Stomach (tissue), 9 donors: ENCODE data around the gene FHL1. TPM values are rescaled to one million over a fixed set of nuclear protein-coding genes. Genes with fewer than 3 reads are reported as not detected.
A peak's percentile ranks its signal among the peaks of the same experiment; 100 is the strongest.

Experiments
- DNase-seq, 2 donors: peaks; one replicate each; pipeline versions ENCODE4 v3.0.0 to v3.0.0-alpha.2; 2013 to 2019
- H3K27ac ChIP-seq, 5 donors: fragments of 200-600 bp in 4 of 5; sonication (generic) in 4 of 5; one replicate each; pipeline ENCODE4 v1.5.1; 2013 to 2019; ENCODE audit warnings: mild to moderate bottlenecking in 1 of 5, moderate library complexity in 1 of 5
- H3K27me3 ChIP-seq, 3 donors: fragments of 200-600 bp; sonication (generic); one replicate each; pipeline ENCODE4 v1.5.1; 2017 to 2019; ENCODE audit warnings: mixed run types in 1 of 3
- H3K36me3 ChIP-seq, 4 donors: fragments of 200-600 bp; sonication (generic); 1 replicate in 3 of 4; 2 replicates in 1 of 4; pipeline ENCODE4 v1.5.1; 2016 to 2019
- H3K4me1 ChIP-seq, 4 donors: fragments of 200-600 bp; sonication (generic); one replicate each; pipeline ENCODE4 v1.5.1; 2016 to 2019
- H3K4me3 ChIP-seq, 4 donors: fragments of 200-600 bp; sonication (generic) in 3 of 4; one replicate each; pipeline ENCODE4 v1.5.1; 2016 to 2019; ENCODE audit warnings: mild to moderate bottlenecking in 1 of 4
- H3K9me3 ChIP-seq, 4 donors: fragments of 200-600 bp; sonication (generic); one replicate each; pipeline ENCODE4 v1.5.1; 2016 to 2019
- CTCF ChIP-seq, 7 experiments: fragments of 450-650 bp in 4 of 7; fragments of 200-600 bp in 3 of 7; sonication (generic) in 3 of 7; IDR thresholded peaks; one replicate each; pipeline ENCODE4 v1.5.1; 2016 to 2019; ENCODE audit warnings: antibody characterized with exemption in 7 of 7, control low read depth in 2 of 7, mild to moderate bottlenecking in 1 of 7
- EP300 ChIP-seq: sonication (generic); formaldehyde crosslinking; IDR thresholded peaks from one replicate; pipeline ENCODE4 v1.6.1; 2017; ENCODE audit warnings: antibody characterized with exemption
- POLR2A ChIP-seq, 4 donors: fragments of 450-650 bp; IDR thresholded peaks; one replicate each; pipeline ENCODE4 v1.6.1; 2016; ENCODE audit warnings: antibody characterized with exemption in 4 of 4, control low read depth in 2 of 4, mild to moderate bottlenecking in 1 of 4, moderate library complexity in 1 of 4
- POLR2AphosphoS5 ChIP-seq, 3 donors: sonication (generic); formaldehyde crosslinking; IDR thresholded peaks; one replicate each; pipeline ENCODE4 v1.6.1; 2016; ENCODE audit warnings: antibody characterized with exemption in 3 of 3
- WGBS, 5 donors: extraction: QIAGEN DNeasy Blood & Tissue Kit in 3 of 5; methylation state at CpG; one replicate each; pipeline versions ENCODE4 v1.1.5 to v1.1.7; 2013 to 2018; 5-methylcytosine and 5-hydroxymethylcytosine counted together
- intact Hi-C: fragments of 100-400 bp; cut with DNase I; formaldehyde crosslinking; loops from one replicate; pipeline ENCODE4 v1.15.1; 2023; ENCODE audit warnings: low total_unique reads
- polyA plus RNA-seq, 3 donors: library from polyadenylated mRNA; stranded (reverse); fragments of 200-250 nt; gene quantifications; one replicate each; pipeline ENCODE4 v1.2.3, GENCODE V29; 2013
- total RNA-seq, 5 donors: library from RNA; depleted of rRNA; stranded (reverse); fragments of >200 nt; gene quantifications; one replicate each; pipeline versions ENCODE4 v1.1.0 to v1.2.3, GENCODE V29; 2014 to 2016
- donor health status: healthy with polysubstance abuse.
- donor health status: Bipolar disorder and iron deficiency.
- donor health status: healthy.

FHL1 gene
- total and polyA plus RNA-seq, 8 donors = 101 to 1,286 (median 337) TPM

GRCh38 chrX:136179133-136179532 is 31.8 kb downstream of the FHL1 start:
- H3K27ac ChIP-seq = peak overlapping the region in 4 of 5 donors; percentile 44 to 86 (median 58)
- WGBS, 5 donors = 59 to 90% (median 69%) methylated on average over 4 of the region's 4 CpGs
- no peak for TF ChIP-seq EP300
- TF ChIP-seq CTCF (IDR thresholded peaks at IDR 0.05) = no peak
- TF ChIP-seq POLR2A (IDR thresholded peaks at IDR 0.05) = no peak
- no peak for TF ChIP-seq POLR2AphosphoS5 (IDR thresholded peaks at IDR 0.05)
- peaks cover 0 to 31% (median 0%) of the 10 kb centered on the region in 4 donors for H3K4me1 ChIP-seq
- H3K9me3 ChIP-seq = no peaks in the 10 kb centered on the region
- no peak overlapping the region for H3K4me3 ChIP-seq
- H3K27me3 ChIP-seq = peaks cover 0 to 4% (median 0%) of the 10 kb centered on the region in 3 donors
- H3K36me3 ChIP-seq = no peaks in the 10 kb centered on the region
- intact Hi-C loops = no loop called here
- no peak for DNase-seq

DNA sequence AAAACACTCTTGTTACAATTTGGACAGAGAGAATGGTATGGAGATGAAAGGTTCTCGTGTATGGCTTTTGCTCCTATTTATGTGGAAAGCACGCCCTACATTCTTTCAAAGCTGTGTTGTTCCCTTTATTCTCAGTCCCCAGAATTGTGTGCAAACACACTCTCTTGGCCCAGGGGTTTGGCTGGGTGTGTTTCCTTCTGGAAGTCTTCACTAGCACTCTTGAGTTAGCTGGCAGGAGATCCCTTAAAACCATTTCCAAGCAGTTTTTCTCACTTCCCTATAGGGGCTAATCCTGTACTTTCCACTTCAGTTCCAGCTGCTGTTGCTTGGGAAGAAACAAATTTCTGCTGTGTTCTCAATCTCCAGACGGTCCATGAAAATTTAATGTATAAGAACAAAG is 35.1 kb downstream of the FHL1 start:
- Histone ChIP-seq H3K27ac (peak overlapping the region in 4 of 5 donors; percentile 25 to 86 (median 47)), H3K4me1 (peaks cover 0 to 10% (median 4%) of the 10 kb centered on the region in 4 donors)
- WGBS, 5 donors = 30 to 56% (median 38%) methylated on average over 3 of the region's 3 CpGs

DNA sequence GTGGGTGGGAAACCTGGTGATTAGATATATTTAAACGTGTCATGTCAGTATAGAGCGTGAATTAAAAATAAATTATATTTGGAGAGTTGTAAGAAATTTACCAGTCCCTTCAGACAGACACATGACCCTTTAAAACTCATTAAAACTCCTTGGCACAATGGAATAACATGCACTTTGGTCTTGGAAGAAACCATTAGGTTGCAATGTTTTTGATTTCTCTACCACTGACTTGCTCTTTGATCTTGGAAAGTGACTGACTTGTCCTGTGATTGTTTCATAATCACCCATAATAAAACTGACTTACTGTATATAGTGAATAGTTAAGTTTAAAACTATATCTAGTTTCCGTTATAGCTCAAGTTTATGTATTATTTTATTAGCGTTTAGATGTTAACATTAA is 35.8 kb downstream of the FHL1 start:
- H3K27ac ChIP-seq = peak overlapping the region in 4 of 5 donors; percentile 25 to 86 (median 47)
- H3K27me3 ChIP-seq = peaks cover 0 to 5% (median 0%) of the 10 kb centered on the region in 3 donors
- WGBS, 5 donors = 63 to 88% (median 78%) methylated on average over 4 of the region's 4 CpGs
- TF ChIP-seq POLR2AphosphoS5 (IDR thresholded peaks at IDR 0.05) (no peak), CTCF (IDR thresholded peaks at IDR 0.05) (no peak), EP300 (no peak), POLR2A (IDR thresholded peaks at IDR 0.05) (no peak)
- no peak for DNase-seq
- no peaks in the 10 kb centered on the region for H3K36me3 ChIP-seq
- H3K4me1 ChIP-seq = peaks cover 0 to 10% (median 4%) of the 10 kb centered on the region in 4 donors
- no peaks in the 10 kb centered on the region for H3K9me3 ChIP-seq
- no peak overlapping the region for H3K4me3 ChIP-seq
- intact Hi-C loops = no loop called here

More for the DNA sequence above, 35.1 kb downstream of the FHL1 start:
- Histone ChIP-seq H3K36me3 (no peaks in the 10 kb centered on the region), H3K27me3 (peaks cover 0 to 5% (median 0%) of the 10 kb centered on the region in 3 donors), H3K9me3 (no peaks in the 10 kb centered on the region), H3K4me3 (no peak overlapping the region)
- intact Hi-C loops = no loop called here
- no peak for TF ChIP-seq EP300
- DNase-seq = peak in 1 of 2 donors; percentile 71

DNA sequence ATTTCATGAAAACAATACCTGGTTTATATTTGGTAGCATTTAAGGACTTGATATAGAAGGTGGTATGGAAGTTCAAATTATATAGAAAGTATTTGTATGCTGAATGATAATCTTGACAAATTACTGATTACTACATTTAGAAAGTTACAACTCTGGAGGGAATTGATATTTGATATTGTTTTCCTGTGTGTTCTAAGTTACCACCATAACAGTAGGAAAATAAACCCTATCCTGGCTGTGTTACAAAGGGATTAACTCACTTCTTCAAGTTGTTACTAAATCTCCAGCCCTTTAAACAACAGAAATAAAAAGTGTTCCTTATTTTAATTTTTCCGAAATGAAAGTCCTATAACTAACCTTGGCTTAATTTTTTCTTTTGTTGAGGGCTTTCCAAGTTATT is 36.6 kb downstream of the FHL1 start:
- intact Hi-C loops = no loop called here
- TF ChIP-seq CTCF (IDR thresholded peaks at IDR 0.05) = no peak
- no peak for TF ChIP-seq POLR2AphosphoS5 (IDR thresholded peaks at IDR 0.05)
- no peak for TF ChIP-seq EP300
- Histone ChIP-seq H3K4me3 (no peak overlapping the region), H3K36me3 (no peaks in the 10 kb centered on the region), H3K4me1 (peaks cover 0 to 12% (median 4%) of the 10 kb centered on the region in 4 donors), H3K9me3 (no peaks in the 10 kb centered on the region), H3K27ac (peak overlapping the region in 4 of 5 donors; percentile 13 to 86 (median 43)), H3K27me3 (peaks cover 0 to 5% (median 0%) of the 10 kb centered on the region in 3 donors)
- no peak for DNase-seq
- 50 to 83% (median 57%) methylated on average over 1 of the region's 1 CpG for WGBS, 5 donors

GRCh38 chrX:136185401-136186022 is 38.2 kb downstream of the FHL1 start:
- intact Hi-C loops = no loop called here
- Histone ChIP-seq H3K27ac (peak overlapping the region in 4 of 5 donors; percentile 17 to 86 (median 42)), H3K36me3 (no peaks in the 10 kb centered on the region), H3K4me1 (peaks cover 0 to 28% (median 9%) of the 10 kb centered on the region in 4 donors), H3K4me3 (no peak overlapping the region), H3K9me3 (no peaks in the 10 kb centered on the region), H3K27me3 (peaks cover 0 to 5% (median 0%) of the 10 kb centered on the region in 3 donors)
- 10 to 23% (median 20%) methylated on average over 8 of the region's 8 CpGs for WGBS, 5 donors
- TF ChIP-seq POLR2AphosphoS5 (IDR thresholded peaks at IDR 0.05) = peak in 2 of 3 donors; percentile 42 to 56
- TF ChIP-seq EP300 = peak; percentile 47
- TF ChIP-seq CTCF (IDR thresholded peaks at IDR 0.05) = no peak
- no peak for TF ChIP-seq POLR2A (IDR thresholded peaks at IDR 0.05)
- DNase-seq = no peak
